Vagina (tissue), 2 donors: Measurements from ENCODE around the gene MRPL27. TPM values are rescaled to one million over a fixed set of nuclear protein-coding genes. Genes with fewer than 3 reads are reported as not detected.

Experiments
- DNase-seq, 2 donors: peaks; one replicate each; pipeline ENCODE4 v3.0.0-alpha.2; 2017; ENCODE audit errors: extremely low spot score in 2 of 2
- H3K27ac ChIP-seq: fragments of 200-600 bp; sonication (generic); one replicate; pipeline ENCODE4 v1.5.1; 2019
- H3K27me3 ChIP-seq: fragments of 200-600 bp; sonication (generic); one replicate; pipeline ENCODE4 v1.5.1; 2019
- H3K36me3 ChIP-seq, 2 donors: fragments of 200-600 bp; sonication (generic); one replicate each; pipeline ENCODE4 v1.5.1; 2017 to 2019
- H3K4me1 ChIP-seq: fragments of 200-600 bp; sonication (generic); one replicate; pipeline ENCODE4 v1.5.1; 2019
- H3K4me3 ChIP-seq, 2 donors: fragments of 200-600 bp; sonication (generic); 1 replicate in 1 of 2; 2 replicates in 1 of 2; pipeline ENCODE4 v1.5.1; 2016 to 2019
- H3K9me3 ChIP-seq: fragments of 200-600 bp; sonication (generic); one replicate; pipeline ENCODE4 v1.5.1; 2019
- CTCF ChIP-seq, 3 experiments: fragments of 450-650 bp in 2 of 3; fragments of 200-600 bp in 1 of 3; sonication (generic) in 1 of 3; IDR thresholded peaks; one replicate each; pipeline ENCODE4 v1.5.1; 2017 to 2019; ENCODE audit warnings: antibody characterized with exemption in 3 of 3, mild to moderate bottlenecking in 2 of 3, moderate library complexity in 2 of 3
- POLR2A ChIP-seq, 2 donors: fragments of 450-650 bp; IDR thresholded peaks; one replicate each; pipeline ENCODE4 v1.6.1; 2017; ENCODE audit warnings: antibody characterized with exemption in 2 of 2, mild to moderate bottlenecking in 2 of 2, moderate library complexity in 2 of 2
- POLR2AphosphoS5 ChIP-seq, 2 donors: sonication (generic); formaldehyde crosslinking; IDR thresholded peaks; one replicate each; pipeline ENCODE4 v1.9.0; 2017; ENCODE audit warnings: antibody characterized with exemption in 2 of 2, mild to moderate bottlenecking in 2 of 2, low read depth in 1 of 2; ENCODE audit not compliant: insufficient read depth in 1 of 2
- intact Hi-C: fragments of 100-400 bp; cut with DNase I; formaldehyde crosslinking; loops from one replicate; pipeline ENCODE4 v1.15.1; 2023
- total RNA-seq: library from RNA; depleted of rRNA; stranded (reverse); fragments of >200 nt; gene quantifications from one replicate; pipeline ENCODE4 v1.2.3, GENCODE V29; 2016

The MRPL27 gene
- total RNA-seq, 1 donor from 2014 or later: 41.7 TPM

- intact Hi-C loops: no loop called here
- no peaks in the 10 kb centered on the region for H3K9me3 ChIP-seq
- H3K4me1 ChIP-seq: peaks cover 34% of the 10 kb centered on the region
- TF ChIP-seq POLR2A (IDR thresholded peaks at IDR 0.05) (no peak), POLR2AphosphoS5 (IDR thresholded peaks at IDR 0.05; ENCODE audit: insufficient read depth in 1 of 2, low read depth in 1 of 2) (no peak), CTCF (IDR thresholded peaks at IDR 0.05) (no peak)
- H3K27ac ChIP-seq: peak overlapping the region; percentile 79
- peaks cover 0 to 22% of the 10 kb centered on the region in 2 donors for H3K36me3 ChIP-seq
- peak overlapping the region; percentile 90 to 94 for H3K4me3 ChIP-seq
- H3K27me3 ChIP-seq: no peaks in the 10 kb centered on the region
- DNase-seq: no peak
These were observed 24.9 kb upstream of the MRPL27 start for GRCh38 chr17:50397919-50398285.

GRCh38 chr17:50397111-50397918, 24.3 kb upstream of the MRPL27 start, which contains the start of gene LRRC59:
LRRC59 (minus strand) TSS chr17:50397523; CDS start chr17:50397317, 206 bp downstream.
- H3K27ac ChIP-seq: peak within 1 kb of the TSS; percentile 79
- peaks cover 0 to 26% of the 10 kb centered on the region in 2 donors for H3K36me3 ChIP-seq
- intact Hi-C loops: no loop called here
- TF ChIP-seq CTCF (IDR thresholded peaks at IDR 0.05): peak; percentile 87 to 95 (median 92)
- peak in 1 of 2 donors; percentile 88 for TF ChIP-seq POLR2AphosphoS5 (IDR thresholded peaks at IDR 0.05; ENCODE audit: insufficient read depth in 1 of 2, low read depth in 1 of 2)
- peak in 1 of 2 donors; percentile 43 for TF ChIP-seq POLR2A (IDR thresholded peaks at IDR 0.05)
- H3K27me3 ChIP-seq: no peaks in the 10 kb centered on the region
- DNase-seq: no peak
- no peaks in the 10 kb centered on the region for H3K9me3 ChIP-seq
- peaks cover 34% of the 10 kb centered on the region for H3K4me1 ChIP-seq
- H3K4me3 ChIP-seq: peak within 1 kb of the TSS; percentile 90 to 94

GRCh38 chr17:50396261-50397110, 23.5 kb upstream of the MRPL27 start:
- TF ChIP-seq CTCF (IDR thresholded peaks at IDR 0.05) (no peak), POLR2A (IDR thresholded peaks at IDR 0.05) (no peak), POLR2AphosphoS5 (IDR thresholded peaks at IDR 0.05; ENCODE audit: insufficient read depth in 1 of 2, low read depth in 1 of 2) (no peak)
- no peaks in the 10 kb centered on the region for H3K9me3 ChIP-seq
- H3K36me3 ChIP-seq: peaks cover 1 to 35% of the 10 kb centered on the region in 2 donors
- H3K4me1 ChIP-seq: peaks cover 34% of the 10 kb centered on the region
- intact Hi-C loops: no loop called here
- H3K4me3 ChIP-seq: peak overlapping the region; percentile 90 to 94
- no peaks in the 10 kb centered on the region for H3K27me3 ChIP-seq
- DNase-seq: no peak
- peak overlapping the region; percentile 79 for H3K27ac ChIP-seq

- Histone ChIP-seq H3K4me1 (peaks cover 34% of the 10 kb centered on the region), H3K36me3 (peaks cover 7 to 51% of the 10 kb centered on the region in 2 donors), H3K27ac (no peak overlapping the region), H3K9me3 (no peaks in the 10 kb centered on the region), H3K27me3 (no peaks in the 10 kb centered on the region), H3K4me3 (no peak overlapping the region)
- TF ChIP-seq POLR2AphosphoS5 (IDR thresholded peaks at IDR 0.05; ENCODE audit: insufficient read depth in 1 of 2, low read depth in 1 of 2): no peak
- TF ChIP-seq CTCF (IDR thresholded peaks at IDR 0.05): no peak
- TF ChIP-seq POLR2A (IDR thresholded peaks at IDR 0.05): no peak
- DNase-seq: no peak
- intact Hi-C loops: no loop called here
These were observed 21.7 kb upstream of the MRPL27 start for GRCh38 chr17:50394711-50395110.
